HG03565 (cell line): ENCODE results near the gene SAT1.

Experiments used
- ATAC-seq: cut with Tn5 transposase; IDR thresholded peaks from one replicate; pipeline ENCODE4 v1.9.1; 2021; ENCODE audit warnings: mild to moderate bottlenecking, moderate library complexity; ENCODE audit not compliant: unreplicated experiment

Gene SAT1

DNA sequence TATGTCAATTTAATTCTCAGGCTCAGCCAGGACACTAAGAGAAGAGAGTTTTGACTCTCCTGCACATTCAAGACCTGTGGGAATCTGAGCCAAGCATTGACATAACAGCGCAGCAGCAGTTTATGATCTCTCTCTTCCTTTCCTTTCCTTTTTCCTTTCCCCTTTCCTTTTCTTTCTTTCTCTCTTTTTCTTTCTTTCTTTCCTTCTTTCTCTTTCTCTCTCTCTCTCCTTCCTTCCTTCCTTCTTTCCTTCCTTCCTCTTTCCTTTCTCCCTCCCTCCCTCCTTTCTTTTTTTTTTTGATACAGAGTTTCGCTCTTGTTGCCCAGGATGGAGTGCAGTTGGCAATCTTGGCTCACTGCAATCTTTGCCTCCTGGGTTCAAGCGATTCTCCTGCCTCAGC is 21.6 kb downstream of the SAT1 start:
- ATAC-seq = no peak

GRCh38 chrX:23805389-23805788 is 22.4 kb downstream of the SAT1 start:
- no peak for ATAC-seq

- no peak for ATAC-seq
Measured at GRCh38 chrX:23810279-23810678, 27.3 kb downstream of the SAT1 start.

DNA sequence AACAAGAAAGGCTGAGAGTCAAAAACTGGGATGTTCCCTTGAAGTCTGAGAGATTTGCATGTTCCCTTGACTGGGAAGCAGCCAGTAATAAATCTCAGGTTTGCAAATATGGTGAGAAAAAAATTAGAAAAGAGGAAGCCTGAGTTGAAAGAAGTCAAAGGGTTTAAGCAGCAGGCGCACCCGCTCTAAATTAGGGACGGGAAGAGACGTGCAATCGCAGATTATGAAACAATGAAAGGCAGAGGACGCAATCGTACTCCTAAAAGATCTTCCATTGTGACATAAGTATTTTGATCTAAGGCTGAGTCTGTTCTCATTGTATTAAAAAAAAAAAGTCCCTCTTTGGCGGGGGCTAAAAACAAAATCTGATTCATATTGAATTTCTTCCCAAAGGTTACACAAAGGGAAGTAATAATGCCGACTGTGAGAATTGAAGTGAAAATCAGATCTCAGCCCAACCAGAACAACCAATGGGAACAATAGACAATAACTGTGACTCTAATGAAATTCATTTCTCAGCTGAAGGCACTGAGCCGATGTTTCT is 28.2 kb downstream of the SAT1 start:
- no peak for ATAC-seq

DNA sequence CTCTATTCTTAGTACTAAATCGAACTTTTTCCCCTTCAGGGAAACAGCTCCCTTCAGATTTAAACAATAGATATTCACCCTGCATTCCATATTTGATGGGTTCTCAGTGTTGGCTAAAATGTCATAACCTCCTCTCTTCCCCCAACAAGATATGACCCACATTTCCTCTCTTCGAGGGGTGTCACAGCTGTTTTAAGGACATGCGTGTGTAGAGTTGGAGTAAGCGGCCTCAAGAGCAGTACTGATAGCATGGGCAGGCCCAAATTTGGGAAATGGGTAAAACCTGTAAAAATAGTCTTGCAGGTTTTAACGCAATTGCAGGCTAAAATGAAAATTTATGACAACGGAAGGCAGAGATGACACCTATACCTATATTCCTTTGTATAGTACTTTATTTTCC is 28.7 kb downstream of the SAT1 start:
- ATAC-seq = no peak

DNA sequence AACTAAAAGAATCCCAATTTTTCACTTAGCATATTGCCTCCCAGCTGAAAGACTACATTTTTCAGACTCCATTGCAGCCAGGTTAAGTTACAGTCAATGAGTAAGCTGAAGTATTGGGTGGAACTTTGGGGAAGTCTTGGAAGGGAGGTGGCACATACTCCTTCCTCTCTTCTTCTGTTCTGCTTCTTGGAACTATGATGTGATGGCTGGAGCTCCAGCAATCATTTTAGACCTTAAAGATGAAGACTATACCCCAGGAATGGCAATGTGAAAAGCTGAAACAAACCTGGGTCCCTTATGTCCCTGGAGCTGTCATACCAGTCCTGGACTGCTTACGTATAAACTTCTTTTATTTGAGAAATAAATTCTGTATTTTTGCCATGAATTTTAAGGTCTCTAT is 30.8 kb downstream of the SAT1 start:
- ATAC-seq = no peak

DNA sequence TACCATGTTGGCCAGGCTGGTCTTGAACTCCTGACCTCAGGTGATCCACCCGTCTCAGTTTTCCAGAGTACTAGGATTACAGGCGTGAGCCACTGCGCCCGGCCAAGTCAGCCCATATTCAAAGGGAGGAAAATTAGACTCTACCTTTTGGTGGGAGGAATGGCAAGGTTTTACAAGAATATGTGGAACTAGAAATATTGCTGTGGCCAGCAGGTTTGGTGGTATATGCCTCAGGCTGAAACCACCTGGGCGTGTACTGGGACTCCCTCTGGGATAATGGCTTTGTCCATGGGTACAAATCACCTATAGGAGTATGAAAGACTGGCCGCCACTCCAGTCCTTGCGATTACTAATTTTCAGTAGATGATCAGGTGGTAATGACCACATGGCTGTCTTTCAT is 32.4 kb downstream of the SAT1 start:
- no peak for ATAC-seq

DNA sequence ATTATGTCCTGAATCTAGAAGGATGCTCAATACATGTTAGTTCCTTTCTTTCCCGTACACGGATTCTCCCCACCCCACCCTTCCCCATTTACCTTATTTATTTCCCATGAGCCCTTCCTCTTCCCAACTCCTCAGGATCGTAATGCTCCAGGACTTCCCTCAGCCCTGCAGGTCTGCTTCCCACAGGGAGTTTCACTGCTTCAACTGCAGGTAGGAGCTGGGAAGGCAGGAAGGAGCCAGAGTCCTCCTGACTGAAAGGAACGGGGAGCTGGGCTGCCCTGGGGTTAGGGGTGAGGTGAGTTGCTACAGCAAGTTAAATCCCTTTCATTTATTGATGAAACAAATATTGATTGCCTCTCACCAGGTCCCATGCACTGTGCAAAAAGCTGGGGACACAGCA is 33.2 kb downstream of the SAT1 start:
- no peak for ATAC-seq

- ATAC-seq = no peak
Measured at GRCh38 chrX:23817979-23818336, 35.0 kb downstream of the SAT1 start.

DNA sequence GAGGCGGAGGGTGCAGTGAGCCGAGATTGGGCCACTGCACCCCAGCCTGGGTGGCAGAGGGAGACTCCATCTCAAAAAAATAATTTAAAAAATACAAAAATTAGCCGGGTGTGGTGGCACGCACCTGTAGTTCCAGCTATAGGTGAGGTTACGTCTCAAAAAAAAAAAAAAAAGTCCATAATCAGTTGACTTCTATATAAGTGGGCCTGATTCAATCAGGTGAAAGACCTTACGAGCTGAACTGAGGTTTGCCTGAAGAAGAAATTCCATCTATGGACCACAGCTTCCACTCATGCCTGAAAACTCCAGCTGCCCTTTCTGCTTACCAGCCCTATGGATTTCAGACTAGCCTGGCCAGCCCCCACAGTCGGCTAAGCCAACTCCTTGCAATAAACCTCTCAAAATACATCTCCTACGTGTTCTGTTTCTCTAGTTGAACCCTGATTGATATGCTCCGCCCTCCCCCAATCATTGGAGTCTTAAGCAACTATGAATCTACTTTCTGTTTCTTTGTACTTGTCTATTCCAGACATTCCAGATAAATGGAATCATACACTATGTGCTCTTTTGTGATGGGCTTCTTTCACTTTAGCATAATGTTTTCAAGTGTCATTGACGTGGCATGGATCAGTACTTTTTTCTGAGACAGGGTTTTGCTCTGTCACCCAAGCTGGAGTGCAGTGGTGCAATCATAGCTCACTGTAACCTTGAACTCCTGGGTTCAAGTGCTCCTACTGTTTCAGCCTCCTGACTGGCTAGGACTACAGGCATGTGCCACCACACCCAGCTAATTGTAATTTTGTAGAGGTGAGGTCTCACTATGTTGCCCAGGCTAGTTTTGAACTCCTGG is 36.6 kb downstream of the SAT1 start:
- ATAC-seq = no peak

GRCh38 chrX:23820235-23820782 is 37.3 kb downstream of the SAT1 start:
- ATAC-seq = no peak

- ATAC-seq = no peak
Measured at GRCh38 chrX:23821847-23822246, 38.9 kb downstream of the SAT1 start.

DNA sequence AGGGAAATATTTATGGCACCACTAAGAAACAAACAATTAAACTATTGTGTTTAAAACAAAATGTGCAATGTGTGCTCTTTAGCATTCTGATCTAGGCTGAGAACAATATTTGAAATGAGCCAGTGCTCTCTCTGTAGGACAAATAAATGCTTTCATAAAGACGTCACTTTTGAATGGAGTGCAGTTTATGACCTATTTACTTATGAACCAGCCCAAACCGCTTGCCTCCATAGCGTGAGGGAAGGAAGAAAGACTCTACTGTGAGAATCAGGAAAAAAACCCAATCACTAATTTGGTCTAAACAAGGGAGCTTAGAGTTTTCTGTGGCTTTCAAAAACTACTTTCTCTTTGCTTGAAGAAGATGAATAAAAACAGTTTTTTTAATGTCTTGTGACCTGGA is 39.4 kb downstream of the SAT1 start:
- no peak for ATAC-seq

- no peak for ATAC-seq
Measured at GRCh38 chrX:23822841-23823240, 39.9 kb downstream of the SAT1 start.

DNA sequence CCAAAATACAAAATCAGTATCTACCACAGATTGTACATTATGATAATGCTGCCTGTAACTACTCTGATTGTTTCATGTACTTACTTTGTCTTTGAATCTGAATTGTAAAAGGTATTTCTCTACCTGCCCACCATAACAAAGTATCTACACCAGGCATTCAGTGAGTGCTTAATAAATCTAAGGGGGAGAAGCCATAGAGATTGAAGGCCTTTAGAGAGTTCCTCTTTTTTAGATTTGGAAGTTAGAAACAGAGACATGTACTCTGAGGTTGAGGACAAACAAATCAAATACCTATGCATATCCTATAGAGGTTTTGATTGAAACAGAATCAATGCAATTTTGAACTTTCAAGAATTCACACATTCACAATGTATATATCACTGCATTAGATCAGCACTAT is 42.7 kb downstream of the SAT1 start:
- ATAC-seq = no peak

GRCh38 chrX:23826216-23826615 is 43.2 kb downstream of the SAT1 start:
- no peak for ATAC-seq

DNA sequence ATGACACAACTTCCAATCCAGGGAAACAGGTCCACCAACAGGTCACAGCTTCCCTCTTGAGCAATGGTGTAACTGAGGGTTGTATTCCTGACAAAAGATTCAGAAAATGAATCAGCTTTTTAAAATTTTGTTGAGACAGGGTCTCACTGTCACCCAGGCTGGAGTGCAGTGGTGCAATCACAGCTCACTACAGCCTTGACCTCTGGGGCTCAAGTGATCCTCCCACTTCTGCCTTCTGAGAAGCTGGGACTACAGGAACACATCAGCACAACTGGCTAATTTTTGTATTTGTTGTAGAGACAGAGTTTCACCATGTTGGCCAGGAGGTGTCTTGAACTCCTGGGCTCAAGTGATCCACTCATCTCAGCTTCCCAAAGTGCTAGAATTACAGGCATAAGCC is 43.7 kb downstream of the SAT1 start:
- no peak for ATAC-seq

DNA sequence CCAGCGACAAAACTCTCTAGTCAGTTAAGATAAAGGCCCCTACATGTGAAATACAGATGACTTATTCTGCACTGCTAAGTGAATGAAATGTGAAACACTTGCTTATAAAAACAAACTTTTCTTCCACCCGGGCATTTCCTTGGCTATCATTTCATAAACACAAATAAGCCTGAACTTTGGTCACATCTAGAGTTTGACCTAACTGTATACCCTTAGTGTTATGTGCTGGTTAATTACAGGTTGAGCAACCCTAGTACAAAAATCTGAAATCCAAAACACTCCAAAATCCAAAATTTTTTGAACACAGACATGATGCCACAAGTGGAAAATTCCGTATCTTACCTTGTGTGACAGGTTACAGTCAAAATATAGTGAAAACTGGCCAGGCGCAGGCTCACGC is 45.9 kb downstream of the SAT1 start:
- no peak for ATAC-seq

DNA sequence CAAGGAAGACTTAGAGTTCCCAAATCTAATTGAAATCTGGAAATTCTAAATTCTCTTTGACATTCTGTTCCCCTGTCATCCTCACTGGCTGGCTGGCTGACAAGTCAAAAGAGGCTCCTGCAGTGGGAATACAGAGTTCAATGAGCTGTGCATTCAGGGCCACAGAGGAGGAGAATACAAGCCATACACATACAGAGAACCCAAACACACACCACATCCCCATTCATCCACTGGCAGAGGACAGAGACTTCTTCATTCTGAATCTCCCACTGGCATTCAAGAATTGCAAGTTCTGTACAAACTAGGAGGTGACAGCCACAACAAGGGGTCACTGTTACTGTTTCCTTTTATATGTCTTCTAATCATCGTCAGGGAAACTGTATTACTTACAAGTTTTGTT is 49.7 kb downstream of the SAT1 start:
- ATAC-seq = no peak
